ENCODE data around the gene C1QTNF3. TPM values are rescaled to one million over a fixed set of nuclear protein-coding genes. Genes with fewer than 3 reads are reported as not detected.

The C1QTNF3 gene
- total and polyA plus RNA-seq, 2 donors (not counting 3 experiments of a cell fraction or from before 2014, with no cell fraction given): 1.6 TPM

DNA sequence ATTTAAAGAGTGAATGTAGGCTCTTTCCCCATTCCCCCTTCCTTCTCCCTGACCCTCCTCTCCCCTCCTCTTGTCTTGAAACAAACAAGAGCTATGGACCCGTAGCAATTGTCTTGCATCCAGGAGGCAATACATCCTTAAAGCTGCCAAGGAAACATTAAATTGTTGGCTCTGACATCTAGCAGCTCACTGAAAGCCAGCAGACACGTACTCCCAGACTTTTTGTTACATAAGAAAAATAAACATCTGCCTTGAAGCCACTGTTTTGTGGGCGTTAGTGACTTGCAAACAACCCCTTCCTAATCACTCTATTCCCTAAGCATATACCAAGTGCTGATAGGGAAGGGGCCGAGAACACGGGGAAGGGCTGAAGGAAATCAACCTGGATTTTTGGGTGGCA lies 67.2 kb downstream of the C1QTNF3 start:
- H3K27me3 ChIP-seq (ENCODE audit: control insufficient read depth in 2 of 2, insufficient read depth in 2 of 2, low read length in 2 of 2): peaks cover 5 to 11% of the 10 kb centered on the region in 2 experiments
- no peaks in the 10 kb centered on the region for H4K20me1 ChIP-seq (replicated peaks; ENCODE audit: control insufficient read depth, extremely low read depth, insufficient read depth, low read length)
- FAIRE-seq: no peak
- H3K9ac ChIP-seq (replicated peaks; ENCODE audit: extremely low read depth, insufficient read depth, low read length): no peak overlapping the region
- no peak for DNase-seq (ENCODE audit: low read depth, low spot score)
- no peaks in the 10 kb centered on the region for H3K36me3 ChIP-seq (ENCODE audit: control insufficient read depth in 2 of 2, extremely low read depth in 1 of 2, insufficient read depth in 2 of 2, low read length in 2 of 2)
- ChIA-PET CTCF (interaction anchor here (0.6 to 2.2 kb wide), 4 partner anchors 14 to 540 kb away, joined by 3 to 6 read pairs (median 4); no protein-coding TSS in a partner anchor), POLR2A (no interaction called here)
- no TSS peak for BruUV-seq (replicated peaks)
- dilution Hi-C loops (cut with MboI; ENCODE audit: extremely low pct_ligation_motif_present, low sequenced_read_pairs): no loop called here
- H3K27ac ChIP-seq (ENCODE audit: insufficient read depth, low read depth, low read length): no peak overlapping the region
- intact Hi-C loops (cut with micrococcal nuclease): no loop called here
- no peaks in the 10 kb centered on the region for H3K9me1 ChIP-seq (replicated peaks; ENCODE audit: control insufficient read depth, extremely low read depth, insufficient read depth, low read length)
- no peak overlapping the region for H3K4me3 ChIP-seq (replicated peaks in 1 of 3; ENCODE audit: insufficient read depth in 1 of 3, low read depth in 1 of 3, low read length in 3 of 3)
- TF ChIP-seq MAX (IDR thresholded peaks at IDR 0.05; ENCODE audit: insufficient read depth, insufficient read length) (no peak), GATA2 (IDR thresholded peaks at IDR 0.05; ENCODE audit: insufficient read depth, insufficient read length, low read depth, low read length) (no peak), JUN (IDR thresholded peaks at IDR 0.05; ENCODE audit: borderline replicate concordance, insufficient read depth, insufficient read length, low read depth) (no peak), POLR2AphosphoS5 (IDR thresholded peaks at IDR 0.05; ENCODE audit: insufficient read depth, low read depth, low read length) (no peak), FOS (IDR thresholded peaks at IDR 0.05; ENCODE audit: borderline replicate concordance, insufficient read depth, low read length) (no peak), CTCF (IDR thresholded peaks at IDR 0.05; ENCODE audit: extremely low read depth in 1 of 2, insufficient read depth in 1 of 2, low read depth in 1 of 2, low read length in 2 of 2) (no peak), POLR2A (IDR thresholded peaks at IDR 0.05; ENCODE audit: low read depth, low read length) (no peak), EZH2 (IDR thresholded peaks at IDR 0.05; ENCODE audit: borderline replicate concordance, low read depth, low read length, severe bottlenecking) (no peak), MYC (IDR thresholded peaks at IDR 0.05; ENCODE audit: low read depth, low read length) (no peak)
- H3K4me2 ChIP-seq (ENCODE audit: insufficient read depth, low read length): no peak overlapping the region
- no peaks in the 10 kb centered on the region for H3K4me1 ChIP-seq (ENCODE audit: control insufficient read depth, extremely low read depth, insufficient read depth, low read length)
- H3K9me3 ChIP-seq (replicated peaks; ENCODE audit: control insufficient read depth, insufficient read depth, low read length): no peaks in the 10 kb centered on the region
- H3K79me2 ChIP-seq (ENCODE audit: control insufficient read depth, insufficient read depth, low read length): no peaks in the 10 kb centered on the region
- no peak overlapping the region for H2AFZ ChIP-seq (ENCODE audit: low read depth, low read length)
